SU-DHL-6 (cell line): ENCODE results near the gene GRK2.

Experiments
- H2AFZ ChIP-seq: fragments of 200-600 bp; sonication (generic); 2 replicates; pipeline ENCODE4 v1.6.1; 2014; ENCODE audit warnings: low read depth, mild to moderate bottlenecking, moderate library complexity, mixed read lengths, antibody characterized with exemption, low read length; ENCODE audit not compliant: severe bottlenecking
- H3F3A ChIP-seq: fragments of 200-600 bp; shearing (Covaris generic); 2 replicates; pipeline ENCODE4 v1.6.0; 2016; ENCODE audit warnings: antibody characterized with exemption, mild to moderate bottlenecking; ENCODE audit not compliant: insufficient read depth
- H3K27ac ChIP-seq: fragments of 200-600 bp; sonication (generic); 2 replicates; pipeline ENCODE4 v1.5.1; 2016; ENCODE audit warnings: low read depth, mild to moderate bottlenecking, low read length, moderate library complexity, mixed read lengths
- H3K27me3 ChIP-seq: fragments of 200-600 bp; sonication (generic), shearing (Covaris generic); 2 replicates; pipeline ENCODE4 v1.6.0; 2014; ENCODE audit warnings: mild to moderate bottlenecking, low read length
- H3K36me3 ChIP-seq: fragments of 200-600 bp; sonication (generic); 2 replicates; pipeline ENCODE4 v1.6.1; 2014; ENCODE audit warnings: mild to moderate bottlenecking, low read length, mixed read lengths
- H3K4me2 ChIP-seq: fragments of 300-600, 200-600 bp; shearing (Covaris generic), sonication (generic); 2 replicates; pipeline ENCODE4 v1.6.0; 2014; ENCODE audit warnings: low read length, low read depth, mild to moderate bottlenecking; ENCODE audit not compliant: poor library complexity, severe bottlenecking
- H3K4me3 ChIP-seq: fragments of 200-600 bp; sonication (generic); 2 replicates; pipeline ENCODE4 v1.5.1; 2014; ENCODE audit warnings: antibody characterized with exemption, low read length, mild to moderate bottlenecking, mixed read lengths; ENCODE audit not compliant: insufficient read depth, poor library complexity, severe bottlenecking
- H3K79me2 ChIP-seq: fragments of 200-600 bp; sonication (generic); 2 replicates; pipeline ENCODE4 v1.6.1; 2014; ENCODE audit warnings: mild to moderate bottlenecking, low read length, moderate library complexity; ENCODE audit not compliant: insufficient read depth
- H3K9ac ChIP-seq: fragments of 200-600 bp; sonication (generic); 2 replicates; pipeline ENCODE4 v1.7.0; 2014; ENCODE audit warnings: mild to moderate bottlenecking, low read length
- H3K9me2 ChIP-seq: fragments of 200-600 bp; sonication (generic); replicated peaks from 2 replicates; pipeline ENCODE4 v1.6.1; 2014; ENCODE audit warnings: low read length; ENCODE audit not compliant: insufficient read depth
- H3K9me3 ChIP-seq: fragments of 200-600 bp; sonication (generic); 2 replicates; pipeline ENCODE4 v1.6.1; 2014; ENCODE audit warnings: low read length, mixed read lengths; ENCODE audit not compliant: insufficient read depth
- H4K20me1 ChIP-seq: fragments of 200-600 bp; sonication (generic); 2 replicates; pipeline ENCODE4 v1.6.1; 2014; ENCODE audit warnings: low read depth, mild to moderate bottlenecking, antibody characterized with exemption, low read length, moderate library complexity, mixed read lengths
- EZH2phosphoT487 ChIP-seq: fragments of 200-600 bp; sonication (generic), shearing (Covaris generic); conservative IDR thresholded peaks from 2 replicates; pipeline ENCODE4 v1.6.1; 2018; ENCODE audit warnings: mild to moderate bottlenecking, antibody characterized with exemption, low read length, moderate library complexity, mixed read lengths
- TF ChIP-seq, protein P1 (sequence below): fragments of 200-600 bp; sonication (generic); IDR thresholded peaks from one replicate; pipeline ENCODE4 v1.5.1; 2017; ENCODE audit warnings: antibody characterized with exemption, mild to moderate bottlenecking, low read length, moderate library complexity; ENCODE audit not compliant: insufficient read depth, poor library complexity, severe bottlenecking

Gene GRK2

GRCh38 chr11:67251841-67252240, 14.4 kb upstream of the GRK2 start:
- Histone ChIP-seq H3K27ac (no peak overlapping the region), H3K4me3 (no peak overlapping the region), H2AFZ (no peak overlapping the region), H4K20me1 (no peaks in the 10 kb centered on the region), H3K9me3 (no peaks in the 10 kb centered on the region), H3K4me2 (no peak overlapping the region), H3K36me3 (peaks cover 26% of the 10 kb centered on the region; the same call in 1 of the 2 replicates), H3K9me2 (no peaks in the 10 kb centered on the region), H3K9ac (no peak overlapping the region), H3K27me3 (no peaks in the 10 kb centered on the region), H3F3A (0 out of 2 replicates have a peak, but pooled peaks cover 1% of the 10 kb centered on the region), H3K79me2 (no peaks in the 10 kb centered on the region)
- TF ChIP-seq EZH2phosphoT487, result no peak
- TF ChIP-seq, protein P1, sequence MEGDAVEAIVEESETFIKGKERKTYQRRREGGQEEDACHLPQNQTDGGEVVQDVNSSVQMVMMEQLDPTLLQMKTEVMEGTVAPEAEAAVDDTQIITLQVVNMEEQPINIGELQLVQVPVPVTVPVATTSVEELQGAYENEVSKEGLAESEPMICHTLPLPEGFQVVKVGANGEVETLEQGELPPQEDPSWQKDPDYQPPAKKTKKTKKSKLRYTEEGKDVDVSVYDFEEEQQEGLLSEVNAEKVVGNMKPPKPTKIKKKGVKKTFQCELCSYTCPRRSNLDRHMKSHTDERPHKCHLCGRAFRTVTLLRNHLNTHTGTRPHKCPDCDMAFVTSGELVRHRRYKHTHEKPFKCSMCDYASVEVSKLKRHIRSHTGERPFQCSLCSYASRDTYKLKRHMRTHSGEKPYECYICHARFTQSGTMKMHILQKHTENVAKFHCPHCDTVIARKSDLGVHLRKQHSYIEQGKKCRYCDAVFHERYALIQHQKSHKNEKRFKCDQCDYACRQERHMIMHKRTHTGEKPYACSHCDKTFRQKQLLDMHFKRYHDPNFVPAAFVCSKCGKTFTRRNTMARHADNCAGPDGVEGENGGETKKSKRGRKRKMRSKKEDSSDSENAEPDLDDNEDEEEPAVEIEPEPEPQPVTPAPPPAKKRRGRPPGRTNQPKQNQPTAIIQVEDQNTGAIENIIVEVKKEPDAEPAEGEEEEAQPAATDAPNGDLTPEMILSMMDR, result no peak

DNA sequence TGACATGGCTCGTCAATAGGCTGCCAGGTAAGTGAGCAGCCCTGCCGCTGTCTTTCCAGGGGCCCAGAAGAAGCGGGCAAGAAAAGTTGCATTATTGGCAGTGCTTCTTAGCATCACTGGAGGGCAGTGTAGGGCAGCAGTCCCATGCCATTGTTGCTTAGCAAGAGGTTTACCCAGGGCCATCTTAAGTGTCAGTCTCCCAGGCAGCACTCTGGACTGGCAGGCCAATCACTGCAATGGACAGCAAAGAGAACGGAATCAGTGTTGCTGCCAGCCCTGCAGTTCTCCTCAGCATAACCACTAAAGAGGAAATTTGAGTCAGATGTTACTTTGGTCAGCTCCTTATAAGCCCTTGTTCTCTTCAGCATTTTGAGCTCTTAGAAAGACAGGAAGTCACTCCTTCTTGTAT, 13.4 kb upstream of the GRK2 start:
- Histone ChIP-seq H3K79me2 (no peaks in the 10 kb centered on the region), H3K36me3 (peaks cover 20% of the 10 kb centered on the region; the same call in 1 of the 2 replicates), H3K27me3 (no peaks in the 10 kb centered on the region), H2AFZ (no peak overlapping the region), H3K4me2 (no peak overlapping the region), H3K9me2 (no peaks in the 10 kb centered on the region), H3K4me3 (no peak overlapping the region), H3F3A (peaks cover 11% of the 10 kb centered on the region; the same call in 1 of the 2 replicates), H3K9ac (no peak overlapping the region), H3K9me3 (no peaks in the 10 kb centered on the region), H4K20me1 (no peaks in the 10 kb centered on the region), H3K27ac (no peak overlapping the region)
- no peak for TF ChIP-seq EZH2phosphoT487
- TF ChIP-seq, protein P1, result no peak

DNA sequence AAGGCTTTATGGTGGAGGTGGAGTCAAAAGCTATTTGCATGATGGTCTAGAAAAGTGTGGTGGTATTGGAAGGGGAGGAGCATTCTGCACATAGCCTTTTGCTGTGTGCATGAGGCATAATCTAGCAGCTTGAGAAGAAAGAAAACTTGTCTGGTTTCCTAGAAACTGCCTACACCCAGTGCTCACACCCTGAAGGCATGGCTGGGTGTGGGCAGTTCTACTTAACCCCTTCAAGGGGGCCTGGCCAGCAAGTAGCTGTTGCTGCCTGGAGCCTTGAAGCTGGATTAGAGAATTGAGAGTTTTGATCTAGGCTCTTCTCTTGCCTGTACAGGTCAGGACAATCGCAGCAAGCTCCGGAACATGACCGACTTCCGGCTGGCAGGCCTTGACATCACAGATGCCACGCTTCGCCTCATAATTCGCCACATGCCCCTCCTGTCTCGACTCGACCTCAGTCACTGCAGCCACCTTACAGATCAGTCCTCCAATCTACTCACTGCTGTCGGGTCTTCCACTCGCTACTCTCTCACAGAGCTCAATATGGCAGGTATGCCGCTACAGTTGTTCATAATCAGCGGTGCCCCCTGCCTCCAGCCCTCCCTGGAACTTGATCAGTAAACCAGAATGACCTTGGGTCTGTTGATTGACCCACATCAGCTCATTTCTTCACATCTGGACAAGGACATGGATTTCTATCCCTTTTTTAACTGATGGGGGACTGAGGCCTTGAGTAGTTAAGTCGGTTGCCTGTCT, 12.2 kb upstream of the GRK2 start:
- Histone ChIP-seq H3F3A (peaks cover 12% of the 10 kb centered on the region; the same call in 1 of the 2 replicates), H3K9me2 (no peaks in the 10 kb centered on the region), H3K27me3 (no peaks in the 10 kb centered on the region), H3K9ac (no peak overlapping the region), H4K20me1 (no peaks in the 10 kb centered on the region), H3K27ac (no peak overlapping the region), H3K4me3 (no peak overlapping the region), H2AFZ (no peak overlapping the region), H3K4me2 (no peak overlapping the region), H3K9me3 (no peaks in the 10 kb centered on the region), H3K36me3 (peaks cover 9% of the 10 kb centered on the region; the same call in 1 of the 2 replicates), H3K79me2 (no peaks in the 10 kb centered on the region)
- TF ChIP-seq, protein P1, result no peak
- no peak for TF ChIP-seq EZH2phosphoT487
